Neural crest cell (in vitro differentiated cells): Measurements from ENCODE around the gene NINJ1. TPM values are rescaled to one million over a fixed set of nuclear protein-coding genes. Genes with fewer than 3 reads are reported as not detected.

Experiments
- DNase-seq: peaks from one replicate; pipeline ENCODE4 v3.0.0; 2021; ENCODE audit warnings: low read depth, mixed read lengths, low spot score
- H3K27ac Mint-ChIP-seq: one replicate; pipeline ENCODE4 v1.8.0; 2021; ENCODE audit warnings: mild to moderate bottlenecking, mixed read lengths; ENCODE audit not compliant: unreplicated experiment
- H3K27me3 Mint-ChIP-seq: 2 replicates; pipeline ENCODE4 v1.8.0; 2021; ENCODE audit warnings: low read depth, mild to moderate bottlenecking, mixed read lengths
- H3K36me3 Mint-ChIP-seq: 2 replicates; pipeline ENCODE4 v1.8.0; 2021; ENCODE audit warnings: low read depth, mild to moderate bottlenecking, mixed read lengths
- H3K4me1 Mint-ChIP-seq: 2 replicates; pipeline ENCODE4 v1.8.0; 2021; ENCODE audit warnings: mixed read lengths
- H3K4me3 Mint-ChIP-seq: one replicate; pipeline ENCODE4 v1.8.0; 2021; ENCODE audit warnings: mild to moderate bottlenecking, mixed read lengths
- H3K9me3 Mint-ChIP-seq: 2 replicates; pipeline ENCODE4 v1.8.0; 2021; ENCODE audit warnings: mixed read lengths
- total RNA-seq: library from RNA; stranded (reverse); gene quantifications from 2 replicates; pipeline ENCODE4 v1.2.1, GENCODE V29; 2021
- TF ChIP-seq, protein P1 (sequence below): fragments of 200-600 bp; sonication (generic); conservative IDR thresholded peaks from 2 replicates; pipeline ENCODE4 v1.5.0; 2021; ENCODE audit warnings: antibody characterized with exemption, mild to moderate bottlenecking

Gene NINJ1
- total RNA-seq, 1 donor from 2014 or later, result 17.8 TPM

GRCh38 chr9:93111001-93111370, 23.1 kb downstream of the NINJ1 start:
- Mint-ChIP-seq H3K4me1 (peaks cover 5% of the 10 kb centered on the region), H3K36me3 (no peaks in the 10 kb centered on the region), H3K27ac (peak overlapping the region; percentile 57), H3K9me3 (no peaks in the 10 kb centered on the region), H3K27me3 (no peaks in the 10 kb centered on the region), H3K4me3 (no peak overlapping the region)
- no peak for DNase-seq
- TF ChIP-seq, protein P1, sequence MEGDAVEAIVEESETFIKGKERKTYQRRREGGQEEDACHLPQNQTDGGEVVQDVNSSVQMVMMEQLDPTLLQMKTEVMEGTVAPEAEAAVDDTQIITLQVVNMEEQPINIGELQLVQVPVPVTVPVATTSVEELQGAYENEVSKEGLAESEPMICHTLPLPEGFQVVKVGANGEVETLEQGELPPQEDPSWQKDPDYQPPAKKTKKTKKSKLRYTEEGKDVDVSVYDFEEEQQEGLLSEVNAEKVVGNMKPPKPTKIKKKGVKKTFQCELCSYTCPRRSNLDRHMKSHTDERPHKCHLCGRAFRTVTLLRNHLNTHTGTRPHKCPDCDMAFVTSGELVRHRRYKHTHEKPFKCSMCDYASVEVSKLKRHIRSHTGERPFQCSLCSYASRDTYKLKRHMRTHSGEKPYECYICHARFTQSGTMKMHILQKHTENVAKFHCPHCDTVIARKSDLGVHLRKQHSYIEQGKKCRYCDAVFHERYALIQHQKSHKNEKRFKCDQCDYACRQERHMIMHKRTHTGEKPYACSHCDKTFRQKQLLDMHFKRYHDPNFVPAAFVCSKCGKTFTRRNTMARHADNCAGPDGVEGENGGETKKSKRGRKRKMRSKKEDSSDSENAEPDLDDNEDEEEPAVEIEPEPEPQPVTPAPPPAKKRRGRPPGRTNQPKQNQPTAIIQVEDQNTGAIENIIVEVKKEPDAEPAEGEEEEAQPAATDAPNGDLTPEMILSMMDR, result no peak

DNA sequence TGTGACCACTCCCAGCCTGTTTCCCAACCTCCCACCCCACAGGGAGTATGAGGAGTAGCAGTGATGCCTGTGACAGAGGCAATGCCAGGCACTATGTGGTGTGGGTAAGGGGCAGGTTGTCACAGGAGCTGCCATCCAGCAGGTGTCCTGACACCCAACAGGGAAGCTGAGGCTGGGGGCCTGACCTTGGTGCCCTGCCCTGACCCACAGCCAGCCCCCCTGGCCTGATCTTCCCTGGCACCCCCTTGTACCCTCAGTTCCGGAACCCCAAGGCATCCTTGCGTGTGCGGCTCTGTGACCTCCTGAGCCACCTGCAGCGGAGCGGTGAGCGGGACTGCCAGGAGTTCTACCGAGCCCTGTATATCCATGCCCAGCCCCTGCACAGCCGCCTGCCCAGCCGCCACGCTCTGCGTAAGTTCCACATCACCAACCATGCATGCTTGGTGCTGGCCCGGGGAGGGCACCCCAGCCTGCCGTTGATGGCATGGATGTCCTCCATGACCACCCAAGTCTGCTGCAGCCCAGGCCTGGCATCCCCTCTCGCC, 23.7 kb downstream of the NINJ1 start:
- Mint-ChIP-seq H3K4me3 (no peak overlapping the region), H3K36me3 (peaks cover 3% of the 10 kb centered on the region), H3K27ac (no peak overlapping the region), H3K27me3 (no peaks in the 10 kb centered on the region), H3K4me1 (peaks cover 5% of the 10 kb centered on the region), H3K9me3 (no peaks in the 10 kb centered on the region)
- DNase-seq, result no peak
- TF ChIP-seq, protein P1, result no peak

DNA sequence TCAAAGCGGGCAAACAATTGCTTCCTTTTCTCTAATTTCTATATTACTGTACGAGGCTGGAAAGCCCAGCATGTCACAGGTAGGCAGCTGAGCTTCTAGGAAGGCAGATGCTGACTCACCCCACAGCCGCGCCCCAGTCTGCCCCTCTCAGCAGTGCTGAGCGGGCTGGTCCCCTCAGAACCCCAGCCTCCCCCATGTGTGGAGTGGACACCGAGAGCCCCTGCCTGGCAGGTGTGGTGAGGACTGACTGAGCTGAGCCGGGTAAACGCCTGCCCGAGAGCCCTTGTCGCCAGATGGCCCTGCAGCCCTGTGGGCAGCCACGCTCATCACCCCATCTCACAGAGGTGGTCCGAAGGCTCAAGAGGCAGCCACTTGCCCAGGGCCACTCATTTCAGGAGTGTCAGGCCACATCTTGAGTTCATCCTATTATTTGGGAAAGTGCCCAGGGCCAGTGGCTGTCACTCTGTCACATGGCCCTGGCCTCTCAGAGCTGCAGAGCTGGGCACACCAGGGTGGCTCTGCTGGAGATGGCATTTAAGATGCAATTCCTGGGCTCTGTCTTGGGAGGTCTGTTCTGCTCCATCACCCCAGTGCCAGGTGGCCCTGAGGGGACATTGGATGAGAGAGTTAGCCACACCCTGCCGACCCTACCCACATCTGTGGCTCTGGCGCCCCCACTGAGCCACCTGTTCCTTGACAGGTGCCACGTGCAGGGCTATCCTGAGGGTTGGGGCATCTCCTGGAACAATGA, 25.6 kb downstream of the NINJ1 start:
- TF ChIP-seq, protein P1, result no peak
- Mint-ChIP-seq H3K27me3 (no peaks in the 10 kb centered on the region), H3K4me3 (no peak overlapping the region), H3K36me3 (peaks cover 12% of the 10 kb centered on the region), H3K4me1 (peaks cover 5% of the 10 kb centered on the region), H3K27ac (no peak overlapping the region), H3K9me3 (peaks cover 6% of the 10 kb centered on the region)
- DNase-seq, result no peak

GRCh38 chr9:93107825-93108161, 26.3 kb downstream of the NINJ1 start:
- DNase-seq, result no peak
- no peaks in the 10 kb centered on the region for H3K27me3 Mint-ChIP-seq
- peaks cover 16% of the 10 kb centered on the region for H3K36me3 Mint-ChIP-seq
- peaks cover 10% of the 10 kb centered on the region for H3K9me3 Mint-ChIP-seq
- no peak overlapping the region for H3K4me3 Mint-ChIP-seq
- H3K4me1 Mint-ChIP-seq, result peaks cover 5% of the 10 kb centered on the region
- TF ChIP-seq, protein P1, result no peak
- H3K27ac Mint-ChIP-seq, result no peak overlapping the region

DNA sequence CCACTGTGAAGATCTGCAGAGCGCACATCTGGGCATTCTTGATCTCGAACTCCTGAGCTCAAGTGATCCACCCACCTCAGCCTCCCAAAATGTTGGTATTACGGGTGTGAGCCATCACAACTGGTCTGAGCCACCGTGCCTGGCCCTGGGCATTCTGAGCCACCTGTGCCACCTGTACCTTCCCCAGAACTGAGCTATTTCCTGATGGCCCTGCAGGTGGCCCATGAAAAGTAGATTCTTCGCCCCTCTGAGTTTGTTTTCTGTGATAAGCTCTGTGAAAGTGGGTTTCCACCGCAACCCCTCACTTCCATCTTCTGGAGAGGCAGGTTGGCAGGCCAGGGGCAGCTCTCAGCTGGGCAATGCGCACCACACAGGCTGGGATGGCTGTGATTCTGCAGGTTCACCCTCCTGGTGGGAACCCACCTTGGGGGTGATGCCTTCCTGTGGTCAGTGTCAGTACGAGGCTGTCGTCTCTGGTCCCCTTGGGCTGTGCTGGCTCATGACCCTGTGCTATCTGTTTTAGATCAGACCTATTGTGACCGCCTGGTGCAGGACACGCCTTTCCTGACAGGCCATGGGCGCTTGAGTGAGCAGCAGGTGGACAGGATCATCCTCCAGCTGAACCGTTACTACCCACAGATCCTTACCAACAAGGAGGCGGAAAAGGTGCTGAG, 26.8 kb downstream of the NINJ1 start:
- no peak overlapping the region for H3K4me3 Mint-ChIP-seq
- H3K36me3 Mint-ChIP-seq, result peaks cover 19% of the 10 kb centered on the region
- H3K4me1 Mint-ChIP-seq, result peaks cover 5% of the 10 kb centered on the region
- TF ChIP-seq, protein P1, result no peak
- no peak overlapping the region for H3K27ac Mint-ChIP-seq
- DNase-seq, result no peak
- no peaks in the 10 kb centered on the region for H3K27me3 Mint-ChIP-seq
- H3K9me3 Mint-ChIP-seq, result peaks cover 10% of the 10 kb centered on the region
